IMR-90 (cell line): ENCODE results near the gene APP. TPM values are rescaled to one million over a fixed set of nuclear protein-coding genes. Genes with fewer than 3 reads are reported as not detected.

Experiments used
- ATAC-seq: fragments of 200-7000 bp; cut with Tn5 transposase; 2 replicates; pipeline ENCODE4 v1.9.1; 2020; ENCODE audit warnings: low read depth, mild to moderate bottlenecking, moderate library complexity
- BruUV-seq: library from RNA; stranded (reverse); fragments of 400-500 nt; replicated peaks from 2 replicates; lab custom pipeline; 2021; lab: Mats Ljungman, UMichigan
- CTCF ChIA-PET: fragments of 300-600 bp; formaldehyde crosslinking; extraction: SDS; loops from one replicate; lab custom pipeline; 2021; ENCODE audit warnings: antibody characterized with exemption; lab: Yijun Ruan, JAX
- POLR2A ChIA-PET: fragments of 300-600 bp; sonication (Branson Sonifier 250); formaldehyde crosslinking; loops from one replicate; lab custom pipeline; 2022; ENCODE audit warnings: antibody characterized with exemption; ENCODE audit not compliant: unreplicated experiment; lab: Charles Lee
- DNase-seq: peaks from one replicate; pipeline ENCODE4 v3.0.0; 2013
- H2AFZ ChIP-seq: replicated peaks from 2 replicates; pipeline ENCODE3; 2013; ENCODE audit warnings: low read length, mild to moderate bottlenecking; ENCODE audit not compliant: poor library complexity
- H2AK5ac ChIP-seq: 2 replicates; pipeline ENCODE4 v1.6.1; 2013; ENCODE audit warnings: low read depth, low read length, inconsistent platforms
- H2AK9ac ChIP-seq: replicated peaks from 2 replicates; pipeline ENCODE3; 2013; ENCODE audit warnings: mild to moderate bottlenecking, low read depth, low read length, moderate library complexity; ENCODE audit not compliant: poor library complexity
- H2BK120ac ChIP-seq: 2 replicates; pipeline ENCODE4 v1.6.1; 2013; ENCODE audit warnings: low read depth, low read length, inconsistent platforms
- H2BK15ac ChIP-seq: 3 replicates; pipeline ENCODE4 v1.6.1; 2013; ENCODE audit warnings: low read depth, low read length, inconsistent platforms
- H2BK20ac ChIP-seq: 2 replicates; pipeline ENCODE4 v1.6.1; 2013; ENCODE audit warnings: low read depth, mild to moderate bottlenecking, inconsistent platforms, low read length, moderate library complexity
- H2BK5ac ChIP-seq: 2 replicates; pipeline ENCODE4 v1.6.1; 2013; ENCODE audit warnings: mild to moderate bottlenecking, low read depth, low read length, inconsistent platforms; ENCODE audit not compliant: poor library complexity, severe bottlenecking
- H3K14ac ChIP-seq: replicated peaks from 2 replicates; pipeline ENCODE4 v1.6.1; 2013; ENCODE audit warnings: low read depth, low read length, inconsistent platforms
- H3K18ac ChIP-seq: 2 replicates; pipeline ENCODE4 v1.6.1; 2013; ENCODE audit warnings: low read depth, low read length, control low read depth
- H3K23ac ChIP-seq: 2 replicates; pipeline ENCODE4 v1.6.1; 2013; ENCODE audit warnings: low read depth, low read length, inconsistent platforms
- H3K27ac ChIP-seq: 2 replicates; pipeline ENCODE4 v1.5.1; 2013; ENCODE audit warnings: mild to moderate bottlenecking, control low read depth, low read length; ENCODE audit not compliant: insufficient read depth
- H3K27me3 ChIP-seq: 2 replicates; pipeline ENCODE4 v1.6.1; 2013; ENCODE audit warnings: low read length; ENCODE audit not compliant: control insufficient read depth, insufficient read depth
- H3K36me3 ChIP-seq: 2 replicates; pipeline ENCODE4 v1.6.1; 2013; ENCODE audit warnings: low read length, mixed read lengths; ENCODE audit not compliant: control insufficient read depth, insufficient read depth
- H3K4ac ChIP-seq: 2 replicates; pipeline ENCODE4 v1.6.1; 2013; ENCODE audit warnings: low read depth, low read length, inconsistent platforms
- H3K4me1 ChIP-seq: 2 replicates; pipeline ENCODE4 v1.6.1; 2013; ENCODE audit warnings: low read length, mixed read lengths; ENCODE audit not compliant: control insufficient read depth, insufficient read depth
- H3K4me2 ChIP-seq: 2 replicates; pipeline ENCODE4 v1.6.1; 2013; ENCODE audit warnings: low read depth, mild to moderate bottlenecking, control low read depth, low read length, moderate library complexity
- H3K4me3 ChIP-seq: 2 replicates; pipeline ENCODE4 v1.5.1; 2013; ENCODE audit warnings: low read depth, mild to moderate bottlenecking, control low read depth, low read length, moderate library complexity; ENCODE audit not compliant: insufficient read depth
- H3K56ac ChIP-seq: 2 replicates; pipeline ENCODE4 v1.6.1; 2013; ENCODE audit warnings: low read length, inconsistent platforms; ENCODE audit not compliant: insufficient read depth; ENCODE audit errors: extremely low read depth
- H3K79me1 ChIP-seq, 2 experiments: 2 replicates each; pipeline ENCODE4 v1.6.1; 2013; ENCODE audit warnings: low read length in 2 of 2, inconsistent platforms in 1 of 2, low read depth in 1 of 2
- H3K9ac ChIP-seq: 2 replicates; pipeline ENCODE4 v1.6.1; 2013; ENCODE audit warnings: low read depth, low read length, control low read depth
- H3K9me1 ChIP-seq: 2 replicates; pipeline ENCODE4 v1.6.1; 2013; ENCODE audit warnings: low read length, inconsistent platforms; ENCODE audit not compliant: insufficient read depth
- H3K9me3 ChIP-seq: 2 replicates; pipeline ENCODE4 v1.6.1; 2013; ENCODE audit warnings: low read length; ENCODE audit not compliant: control insufficient read depth, insufficient read depth
- H4K20me1 ChIP-seq: 2 replicates; pipeline ENCODE4 v1.6.1; 2013; ENCODE audit warnings: low read length, inconsistent platforms; ENCODE audit not compliant: insufficient read depth
- H4K5ac ChIP-seq: 2 replicates; pipeline ENCODE4 v1.6.1; 2013; ENCODE audit warnings: mild to moderate bottlenecking, low read depth, low read length, control low read depth
- H4K8ac ChIP-seq, 2 experiments: 2 replicates each; pipeline ENCODE4 v1.6.1; 2013; ENCODE audit warnings: low read depth in 2 of 2, low read length in 2 of 2, control low read depth in 1 of 2, inconsistent platforms in 1 of 2
- H4K91ac ChIP-seq: 2 replicates; pipeline ENCODE4 v1.6.1; 2013; ENCODE audit warnings: low read depth, low read length, inconsistent platforms; ENCODE audit not compliant: insufficient read depth
- CTCF ChIP-seq: conservative IDR thresholded peaks from 2 replicates; pipeline ENCODE4 v1.5.1; 2012; ENCODE audit warnings: mild to moderate bottlenecking, low read depth, low read length, improper control_type of control experiment
- ELK1 ChIP-seq: fragments of 150-350 bp; IDR thresholded peaks from 2 replicates; pipeline ENCODE4 v1.6.1; 2016; ENCODE audit warnings: low read depth, mild to moderate bottlenecking, low read length, moderate library complexity, borderline replicate concordance
- MAZ ChIP-seq: IDR thresholded peaks from 2 replicates; pipeline ENCODE4 v1.6.1; 2012; ENCODE audit warnings: low read depth, mild to moderate bottlenecking, low read length, improper control_type of control experiment, moderate library complexity, borderline replicate concordance
- SMC3 ChIP-seq: fragments of 150-350 bp; IDR thresholded peaks from 2 replicates; pipeline ENCODE4 v1.6.1; 2016; ENCODE audit warnings: low read depth, mild to moderate bottlenecking, antibody characterized with exemption, low read length, moderate library complexity
- WGBS, 2 experiments: methylation state at CpG; one replicate each; pipeline versions ENCODE4 v1.1.5 to v1.1.7; 2013; ENCODE audit warnings: missing lambda C conversion rate in 2 of 2; ENCODE audit not compliant: insufficient read length in 1 of 2; ENCODE audit errors: extremely low coverage in 2 of 2; 5-methylcytosine and 5-hydroxymethylcytosine counted together
- dilution Hi-C: fragments of 300-500 bp; cut with HindIII; formaldehyde crosslinking; loops from one replicate; pipeline ENCODE4 v1.14.3; 2018; ENCODE audit warnings: low sequenced_read_pairs; ENCODE audit not compliant: unreplicated experiment
- in situ Hi-C: fragments of 300-500 bp; cut with MboI; formaldehyde crosslinking; loops from 3 replicates; pipeline ENCODE4 v1.14.3; 2019; ENCODE audit warnings: low sequenced_read_pairs, inconsistent platforms, mixed read lengths
- intact Hi-C: fragments of 100-400 bp; cut with micrococcal nuclease; formaldehyde crosslinking; loops from 2 replicates; pipeline ENCODE4 v1.10.0; 2022
- polyA plus RNA-seq, 3 experiments: library from polyadenylated mRNA; depleted of rRNA; stranded (reverse); fragments of >200 nt; gene quantifications; 2 replicates each; pipeline ENCODE4 v1.2.3, GENCODE V29; 2012; ENCODE audit warnings: low replicate concordance in 1 of 3
- total RNA-seq: library from RNA; depleted of rRNA; stranded (reverse); fragments of >200 nt; gene quantifications from 2 replicates; pipeline ENCODE4 v1.2.3, GENCODE V29; 2012

APP gene
- total and polyA plus RNA-seq, 2 of the 4 experiments (the other 2 are of a cell fraction): 191 to 530 TPM

GRCh38 chr21:26106562-26106961 lies 64.0 kb downstream of the APP start:
- no peak overlapping the region for H2AK5ac ChIP-seq

More at GRCh38 chr21:26106562-26106961, 64.0 kb downstream of the APP start:
- H2AFZ ChIP-seq: no peak overlapping the region
- peaks cover 41 to 59% of the 10 kb centered on the region in 2 experiments for H3K79me1 ChIP-seq
- H3K14ac ChIP-seq: no peak overlapping the region
- ChIA-PET POLR2A (no interaction called here), CTCF (no interaction called here)
- H3K4ac ChIP-seq: no peak overlapping the region
- H3K9ac ChIP-seq: no peak overlapping the region
- ATAC-seq: no peak
- no peak overlapping the region for H4K8ac ChIP-seq
- no peak overlapping the region for H3K4me3 ChIP-seq
- intact Hi-C loops: no loop called here
- H4K91ac ChIP-seq: no peak overlapping the region
- no peak overlapping the region for H3K56ac ChIP-seq
- peaks cover 22% of the 10 kb centered on the region for H3K36me3 ChIP-seq
- no TSS peak for BruUV-seq
- no peak overlapping the region for H2AK9ac ChIP-seq
- H4K20me1 ChIP-seq: peaks cover 11% of the 10 kb centered on the region; the same call in 1 of the 2 replicates
- no peak overlapping the region for H4K5ac ChIP-seq
- no peak overlapping the region for H3K23ac ChIP-seq
- DNase-seq: no peak
- TF ChIP-seq SMC3 (no peak), CTCF (no peak), MAZ (no peak), ELK1 (no peak)
- H3K4me1 ChIP-seq: no peaks in the 10 kb centered on the region
- H3K18ac ChIP-seq: no peak overlapping the region
- H3K27ac ChIP-seq: no peak overlapping the region
- dilution Hi-C loops: no loop called here
- no peaks in the 10 kb centered on the region for H3K9me3 ChIP-seq
- H3K4me2 ChIP-seq: no peak overlapping the region
- H2BK20ac ChIP-seq: no peak overlapping the region
- peaks cover 7% of the 10 kb centered on the region; the same call in 1 of the 2 replicates for H3K9me1 ChIP-seq
- H2BK5ac ChIP-seq: no peak overlapping the region
- in situ Hi-C loops: no loop called here
- H3K27me3 ChIP-seq: no peaks in the 10 kb centered on the region
- H2BK15ac ChIP-seq: no peak overlapping the region
- H2BK120ac ChIP-seq: no peak overlapping the region
- 88% methylated on average over 6 of the region's 7 CpGs; no CpG with 5 or more reads in 1 of the 2 experiments for WGBS, 2 experiments
